B cell (primary cell): ENCODE data around the gene AATK. TPM values are rescaled to one million over a fixed set of nuclear protein-coding genes. Genes with fewer than 3 reads are reported as not detected.

Experiments used
- ATAC-seq: fragments of 200-7000 bp; cut with Tn5 transposase; one replicate; pipeline ENCODE4 v1.10.0; 2021; ENCODE audit warnings: low read depth, mild to moderate bottlenecking, moderate number of reproducible peaks, moderate library complexity
- CTCF ChIA-PET: fragments of 350-600 bp; sonication (Branson Sonifier 250); formaldehyde crosslinking; loops from one replicate; lab custom pipeline; 2021; ENCODE audit warnings: antibody characterized with exemption, inconsistent platforms; lab: Charles Lee
- POLR2A ChIA-PET: fragments of 350-600 bp; sonication (Branson Sonifier 250); formaldehyde crosslinking; loops from one replicate; lab custom pipeline; 2021; ENCODE audit warnings: antibody characterized with exemption; lab: Charles Lee
- DNase-seq: peaks from one replicate; pipeline ENCODE4 v3.0.0; 2013
- H2AFZ ChIP-seq: 2 replicates; pipeline ENCODE4 v1.6.1; 2012; ENCODE audit warnings: mild to moderate bottlenecking, low read depth, low read length; ENCODE audit not compliant: insufficient read depth, poor library complexity, severe bottlenecking
- H3K27ac ChIP-seq, 2 donors: 1 replicate in 1 of 2; 2 replicates in 1 of 2; pipeline ENCODE4 v1.5.1; 2012 to 2013; ENCODE audit warnings: low read length in 2 of 2, mild to moderate bottlenecking in 2 of 2, moderate library complexity in 1 of 2
- H3K27me3 ChIP-seq, 4 experiments: fragments of 200-600 bp in 1 of 4; sonication (generic) in 1 of 4; replicated peaks in 1 of 4; 1 replicate in 2 of 4; 2 replicates in 2 of 4; pipeline versions ENCODE4 v1.6.1 to v1.7.0; 2013 to 2016; ENCODE audit warnings: low read length in 3 of 4, mild to moderate bottlenecking in 2 of 4, mixed read lengths in 1 of 4, moderate library complexity in 1 of 4; ENCODE audit not compliant: insufficient read depth in 4 of 4, control insufficient read depth in 3 of 4; ENCODE audit errors: control extremely low read depth in 1 of 4
- H3K36me3 ChIP-seq, 2 experiments: replicated peaks in 1 of 2; 1 replicate in 1 of 2; 2 replicates in 1 of 2; pipeline versions ENCODE4 v1.6.1 to v1.7.1; 2013; ENCODE audit warnings: low read length in 1 of 2; ENCODE audit not compliant: insufficient read depth in 2 of 2, control insufficient read depth in 1 of 2; ENCODE audit errors: control extremely low read depth in 1 of 2, extremely low read depth in 1 of 2
- H3K4me1 ChIP-seq, 2 donors: fragments of 200-600 bp in 1 of 2; sonication (generic) in 1 of 2; 1 replicate in 1 of 2; 2 replicates in 1 of 2; pipeline versions ENCODE4 v1.5.1 to v1.6.1; 2013 to 2017; ENCODE audit warnings: low read length in 2 of 2; ENCODE audit not compliant: control insufficient read depth in 2 of 2, insufficient read depth in 2 of 2
- H3K4me2 ChIP-seq: replicated peaks from 2 replicates; pipeline ENCODE3; 2012; ENCODE audit warnings: mild to moderate bottlenecking, low read depth, low read length; ENCODE audit not compliant: poor library complexity, severe bottlenecking
- H3K4me3 ChIP-seq, 5 experiments: fragments of 200-600 bp in 1 of 5; sonication (generic) in 1 of 5; 1 replicate in 3 of 5; 2 replicates in 2 of 5; pipeline versions ENCODE4 v1.5.1 to v1.7.0; 2011 to 2016; ENCODE audit warnings: low read length in 4 of 5, mild to moderate bottlenecking in 4 of 5, low read depth in 2 of 5, control low read depth in 1 of 5, moderate library complexity in 1 of 5; ENCODE audit not compliant: insufficient read depth in 1 of 5; ENCODE audit errors: control extremely low read depth in 1 of 5, extremely low read depth in 1 of 5
- H3K79me2 ChIP-seq: fragments of 200-600 bp; sonication (generic); one replicate; pipeline ENCODE4 v1.6.0; 2016; ENCODE audit warnings: low read length; ENCODE audit not compliant: control insufficient read depth, insufficient read depth
- H3K9ac ChIP-seq: fragments of 200-600 bp; sonication (generic); 2 replicates; pipeline ENCODE4 v1.6.1; 2017; ENCODE audit warnings: mild to moderate bottlenecking, low read length, moderate library complexity
- H3K9me3 ChIP-seq, 3 donors: one replicate each; pipeline versions ENCODE4 v1.6.1 to v1.7.1; 2013; ENCODE audit warnings: low read length in 2 of 3; ENCODE audit not compliant: control insufficient read depth in 2 of 3, insufficient read depth in 1 of 3; ENCODE audit errors: control extremely low read depth in 1 of 3
- H4K20me1 ChIP-seq: 2 replicates; pipeline ENCODE4 v1.6.0; 2012; ENCODE audit warnings: mild to moderate bottlenecking, low read length; ENCODE audit not compliant: insufficient read depth, control insufficient read depth, poor library complexity, severe bottlenecking
- H3K27ac Mint-ChIP-seq: one replicate; pipeline ENCODE4 v1.8.0; 2021; ENCODE audit warnings: mixed read lengths
- H3K27me3 Mint-ChIP-seq: one replicate; pipeline ENCODE4 v1.8.0; 2021; ENCODE audit warnings: mixed read lengths
- H3K4me1 Mint-ChIP-seq: one replicate; pipeline ENCODE4 v1.8.0; 2021; ENCODE audit warnings: mixed read lengths
- H3K4me3 Mint-ChIP-seq: one replicate; pipeline ENCODE4 v1.8.0; 2021; ENCODE audit warnings: mixed read lengths
- H3K9me3 Mint-ChIP-seq: one replicate; pipeline ENCODE4 v1.8.0; 2022; ENCODE audit warnings: mixed read lengths; ENCODE audit not compliant: insufficient read depth
- CTCF ChIP-seq: fragments of 200-600 bp; IDR thresholded peaks from one replicate; pipeline ENCODE4 v1.8.0; 2022; ENCODE audit warnings: antibody characterized with exemption, mild to moderate bottlenecking
- EZH2 ChIP-seq: IDR thresholded peaks from 2 replicates; pipeline ENCODE4 v1.6.1; 2012; ENCODE audit warnings: borderline replicate concordance, low read depth, mild to moderate bottlenecking, moderate library complexity, low read length; ENCODE audit not compliant: insufficient read depth, poor library complexity, severe bottlenecking
- WGBS: methylation state at CpG from one replicate; pipeline ENCODE4 v1.1.5; 2013; ENCODE audit warnings: missing lambda C conversion rate; ENCODE audit not compliant: insufficient coverage; 5-methylcytosine and 5-hydroxymethylcytosine counted together
- intact Hi-C: fragments of 100-400 bp; cut with micrococcal nuclease; formaldehyde crosslinking; loops from one replicate; pipeline ENCODE4 v1.10.0; 2022
- polyA plus RNA-seq: library from polyadenylated mRNA; depleted of rRNA; stranded (reverse); fragments of >200 nt; gene quantifications from 2 replicates; pipeline ENCODE4 v1.2.3, GENCODE V29; 2012
- small RNA-seq: library from RNA; depleted of rRNA; stranded (forward); fragments of <200 nt; gene quantifications from one replicate; pipeline ENCODE3, GENCODE V24; 2012; ENCODE audit warnings: low replicate concordance, low read depth; ENCODE audit not compliant: insufficient read length
- total RNA-seq, 2 donors: library from RNA; stranded (reverse); fragments of 120-200 nt in 1 of 2; gene quantifications; 1 replicate in 1 of 2; 2 replicates in 1 of 2; pipeline versions ENCODE4 v1.2.3 to v1.2.4, GENCODE V29; 2013 to 2022

The AATK gene
- total and polyA plus RNA-seq, 2 donors (not counting 1 experiment from before 2014, with no cell fraction given), result 0.21 to 1.7 TPM

- Mint-ChIP-seq H3K4me1 (no peaks in the 10 kb centered on the region), H3K27me3 (no peaks in the 10 kb centered on the region), H3K4me3 (no peak overlapping the region), H3K9me3 (no peaks in the 10 kb centered on the region), H3K27ac (no peak overlapping the region)
- no peaks in the 10 kb centered on the region for H3K36me3 ChIP-seq
- H3K27ac ChIP-seq, result no peak overlapping the region
- H4K20me1 ChIP-seq, result no peaks in the 10 kb centered on the region
- no peaks in the 10 kb centered on the region for H3K79me2 ChIP-seq
- H3K9ac ChIP-seq, result no peak overlapping the region
- no peak for DNase-seq
- no peaks in the 10 kb centered on the region for H3K9me3 ChIP-seq
- intact Hi-C loops, result no loop called here
- POLR2A ChIA-PET, result no interaction called here
- CTCF ChIA-PET, result no interaction called here
- WGBS, result 93% methylated on average over 25 of the region's 26 CpGs
- H3K27me3 ChIP-seq, result no peaks in the 10 kb centered on the region
- H3K4me2 ChIP-seq, result no peak overlapping the region
- no peaks in the 10 kb centered on the region for H3K4me1 ChIP-seq
- no peak for TF ChIP-seq CTCF
- no peak for TF ChIP-seq EZH2
- ATAC-seq, result no peak
- no peak overlapping the region for H3K4me3 ChIP-seq
- H2AFZ ChIP-seq, result no peak overlapping the region
These were observed 97.4 kb downstream of the AATK start for GRCh38 chr17:81068411-81069134.

GRCh38 chr17:81067391-81067811, 98.6 kb downstream of the AATK start:
- H3K4me1 ChIP-seq, result no peaks in the 10 kb centered on the region
- ChIA-PET CTCF (no interaction called here), POLR2A (no interaction called here)
- H3K27ac ChIP-seq, result no peak overlapping the region
- intact Hi-C loops, result no loop called here
- Mint-ChIP-seq H3K4me1 (no peaks in the 10 kb centered on the region), H3K9me3 (no peaks in the 10 kb centered on the region), H3K27ac (no peak overlapping the region), H3K27me3 (peaks cover 2% of the 10 kb centered on the region), H3K4me3 (no peak overlapping the region)
- H3K9ac ChIP-seq, result no peak overlapping the region
- H3K36me3 ChIP-seq, result no peaks in the 10 kb centered on the region
- H3K4me2 ChIP-seq, result no peak overlapping the region
- H3K9me3 ChIP-seq, result no peaks in the 10 kb centered on the region
- no peak overlapping the region for H2AFZ ChIP-seq
- no peaks in the 10 kb centered on the region for H4K20me1 ChIP-seq
- ATAC-seq (no peak), DNase-seq (no peak)
- 90% methylated on average over 20 of the region's 20 CpGs for WGBS
- H3K79me2 ChIP-seq, result no peaks in the 10 kb centered on the region
- TF ChIP-seq EZH2 (no peak), CTCF (no peak)
- no peak overlapping the region for H3K4me3 ChIP-seq
- no peaks in the 10 kb centered on the region for H3K27me3 ChIP-seq

Small RNA genes lying within 50 kb of the gene (small RNA-seq; reads per million reads assigned to genes)
- not detected for gene MIR1250
- 3.6 reads per million, percentile 55 among the genes with 10 or more reads in this experiment for gene MIR3065
- gene MIR657, result not detected

Other genes starting within 250 kb of the AATK start
- gene CHMP6, start 174.4 kb downstream of the AATK start, total RNA-seq, result 43.0 and 46.2 TPM in 2 replicates
- gene CHMP6, start 174.4 kb downstream of the AATK start, polyA plus RNA-seq, result 13.3 and 21.2 TPM in 2 replicates
- 11.2 and 12.0 TPM in 2 replicates for gene BAIAP2, start 131.1 kb downstream of the AATK start, total RNA-seq
- gene BAIAP2, start 131.1 kb downstream of the AATK start, polyA plus RNA-seq, result 1.3 and 2.0 TPM in 2 replicates
- not detected in 2 replicates for gene PVALEF, start 714 bp downstream of the AATK start, total RNA-seq
- not detected in 2 replicates for gene PVALEF, start 714 bp downstream of the AATK start, polyA plus RNA-seq
- 18.8 and 19.3 TPM in 2 replicates for gene CEP131, start 56.7 kb upstream of the AATK start, total RNA-seq
- gene CEP131, start 56.7 kb upstream of the AATK start, polyA plus RNA-seq, result 25.5 and 35.0 TPM in 2 replicates
- 177 and 180 TPM in 2 replicates for gene TEPSIN, start 72.8 kb upstream of the AATK start, total RNA-seq
- gene TEPSIN, start 72.8 kb upstream of the AATK start, polyA plus RNA-seq, result 246 and 273 TPM in 2 replicates
- 39.4 and 42.6 TPM in 2 replicates for gene NDUFAF8, start 73.1 kb upstream of the AATK start, total RNA-seq
- gene NDUFAF8, start 73.1 kb upstream of the AATK start, polyA plus RNA-seq, result 35.2 and 41.7 TPM in 2 replicates
- 104 and 116 TPM in 2 replicates for gene SLC38A10, start 129.1 kb upstream of the AATK start, total RNA-seq
- 69.0 and 76.1 TPM in 2 replicates for gene SLC38A10, start 129.1 kb upstream of the AATK start, polyA plus RNA-seq
- 0.12 and 0.44 TPM in 2 replicates for gene BAHCC1, start 229.2 kb upstream of the AATK start, total RNA-seq
- 0.48 and 1.3 TPM in 2 replicates for gene BAHCC1, start 229.2 kb upstream of the AATK start, polyA plus RNA-seq